T-cell (primary cell): Measurements from ENCODE around the gene NOPCHAP1. TPM values are rescaled to one million over a fixed set of nuclear protein-coding genes. Genes with fewer than 3 reads are reported as not detected.
A peak's percentile ranks its signal among the peaks of the same experiment; 100 is the strongest.

Experiments
- ATAC-seq, 4 experiments: fragments of 200-7000 bp in 3 of 4; fragments of 150-1000 bp in 1 of 4; cut with Tn5 transposase; replicated peaks in 1 of 4; 1 replicate in 3 of 4; 2 replicates in 1 of 4; pipeline ENCODE4 v1.10.0; 2021; ENCODE audit warnings: moderate library complexity in 3 of 4, mild to moderate bottlenecking in 2 of 4, moderate number of reproducible peaks in 1 of 4
- CTCF ChIA-PET, 2 donors: fragments of 300-600 bp; sonication (Branson Sonifier 250); formaldehyde crosslinking; loops; one replicate each; lab custom pipeline; 2022; ENCODE audit warnings: antibody characterized with exemption in 2 of 2; lab: Charles Lee
- POLR2A ChIA-PET, 2 donors: fragments of 300-600 bp; sonication (Branson Sonifier 250); formaldehyde crosslinking; loops; one replicate each; lab custom pipeline; 2022; ENCODE audit warnings: antibody characterized with exemption in 2 of 2; lab: Charles Lee
- DNase-seq, 35 experiments: peaks; one replicate each; pipeline versions ENCODE4 v3.0.0 to v3.0.0-alpha.2; 2013 to 2023
- H3K27ac ChIP-seq: one replicate; pipeline ENCODE4 v1.5.1; 2013; ENCODE audit warnings: low read length
- H3K27me3 ChIP-seq, 2 experiments: replicated peaks in 1 of 2; 1 replicate in 1 of 2; 2 replicates in 1 of 2; pipeline versions ENCODE4 v1.6.1 to v1.7.0; 2013; ENCODE audit warnings: low read length in 1 of 2, mixed read lengths in 1 of 2; ENCODE audit not compliant: control insufficient read depth in 2 of 2, insufficient read depth in 2 of 2; ENCODE audit errors: extremely low read depth in 1 of 2
- H3K36me3 ChIP-seq, 2 donors: 1 replicate in 1 of 2; 2 replicates in 1 of 2; pipeline versions ENCODE4 v1.6.1 to v1.7.0; 2013; ENCODE audit warnings: low read length in 1 of 2; ENCODE audit not compliant: control insufficient read depth in 2 of 2, insufficient read depth in 1 of 2; ENCODE audit errors: extremely low read depth in 1 of 2
- H3K4me1 ChIP-seq, 2 experiments: 1 replicate in 1 of 2; 2 replicates in 1 of 2; pipeline versions ENCODE4 v1.6.1 to v1.7.0; 2013; ENCODE audit warnings: low read length in 2 of 2, mixed read lengths in 1 of 2; ENCODE audit not compliant: insufficient read depth in 2 of 2, control insufficient read depth in 1 of 2; ENCODE audit errors: extremely low read depth in 1 of 2
- H3K4me3 ChIP-seq, 2 donors: 1 replicate in 1 of 2; 2 replicates in 1 of 2; pipeline versions ENCODE4 v1.5.1 to v1.7.0; 2013; ENCODE audit warnings: mild to moderate bottlenecking in 2 of 2, low read length in 1 of 2, moderate library complexity in 1 of 2; ENCODE audit not compliant: control insufficient read depth in 1 of 2; ENCODE audit errors: extremely low read depth in 1 of 2
- H3K9me3 ChIP-seq: 2 replicates; pipeline ENCODE4 v1.7.0; 2013
- H3K27ac Mint-ChIP-seq, 2 donors: one replicate each; pipeline ENCODE4 v1.8.0; 2020 to 2021; ENCODE audit warnings: mild to moderate bottlenecking in 2 of 2, mixed read lengths in 2 of 2
- H3K27me3 Mint-ChIP-seq, 2 donors: one replicate each; pipeline ENCODE4 v1.8.0; 2021 to 2022; ENCODE audit warnings: mixed read lengths in 2 of 2
- H3K36me3 Mint-ChIP-seq: one replicate; pipeline ENCODE4 v1.8.0; 2021; ENCODE audit warnings: mixed read lengths
- H3K4me1 Mint-ChIP-seq, 3 donors: one replicate each; pipeline ENCODE4 v1.8.0; 2020 to 2022; ENCODE audit warnings: mixed read lengths in 3 of 3, mild to moderate bottlenecking in 1 of 3
- H3K4me3 Mint-ChIP-seq, 3 donors: one replicate each; pipeline ENCODE4 v1.8.0; 2020 to 2022; ENCODE audit warnings: mild to moderate bottlenecking in 3 of 3, mixed read lengths in 3 of 3, moderate library complexity in 3 of 3
- H3K9me3 Mint-ChIP-seq, 3 donors: one replicate each; pipeline ENCODE4 v1.8.0; 2020 to 2022; ENCODE audit warnings: mixed read lengths in 3 of 3
- WGBS: methylation state at CpG from one replicate; pipeline ENCODE4 v1.1.5; 2013; ENCODE audit warnings: missing lambda C conversion rate; ENCODE audit not compliant: insufficient coverage; 5-methylcytosine and 5-hydroxymethylcytosine counted together
- total RNA-seq, 35 experiments: library from RNA in 6 of 35; stranded (reverse) in 6 of 35; fragments of 120-200 nt in 1 of 35; gene quantifications; one replicate each; pipeline versions ENCODE4 v1.2.1 to v1.2.4 and lab custom pipeline; 2013 to 2026

The NOPCHAP1 gene
- total RNA-seq, 5 donors from 2014 or later (not counting 1 experiment from before 2014, with no cell fraction given): 11.4 to 15.5 (median 14.9) TPM

DNA sequence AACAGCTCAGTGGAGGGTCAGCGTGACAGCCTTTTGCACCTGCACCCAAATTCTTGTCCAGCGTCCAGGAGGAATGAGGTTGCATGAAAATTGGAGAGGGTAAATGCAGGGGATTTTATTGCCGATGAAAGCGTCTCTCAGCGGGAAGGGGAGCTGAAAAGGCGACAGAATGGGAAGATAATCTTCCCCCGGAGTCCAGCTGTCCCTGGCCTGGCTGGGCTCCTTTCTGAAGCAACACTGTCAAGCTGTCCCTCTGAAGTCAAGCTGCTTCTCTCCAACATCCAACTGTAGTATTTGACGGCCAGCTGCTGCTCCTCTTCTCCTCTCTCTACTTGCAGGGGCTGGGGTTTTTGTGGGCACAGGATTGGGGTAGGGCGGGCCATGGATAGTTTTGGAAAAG lies 32.7 kb downstream of the NOPCHAP1 start:
- H3K4me3 Mint-ChIP-seq: no peak overlapping the region
- ATAC-seq (no peak), DNase-seq (no peak)
- no peaks in the 10 kb centered on the region for H3K36me3 ChIP-seq
- H3K27me3 Mint-ChIP-seq: no peaks in the 10 kb centered on the region
- H3K4me1 Mint-ChIP-seq: no peaks in the 10 kb centered on the region
- H3K9me3 Mint-ChIP-seq: no peaks in the 10 kb centered on the region
- H3K27ac ChIP-seq: no peak overlapping the region
- H3K4me3 ChIP-seq: no peak overlapping the region
- ChIA-PET CTCF (no interaction called here), POLR2A (no interaction called here)
- WGBS: 99% methylated on average over 7 of the region's 9 CpGs
- no peaks in the 10 kb centered on the region for H3K27me3 ChIP-seq
- no peak overlapping the region for H3K27ac Mint-ChIP-seq
- H3K4me1 ChIP-seq: no peaks in the 10 kb centered on the region
- H3K36me3 Mint-ChIP-seq: peaks cover 30% of the 10 kb centered on the region
- H3K9me3 ChIP-seq: no peaks in the 10 kb centered on the region

DNA sequence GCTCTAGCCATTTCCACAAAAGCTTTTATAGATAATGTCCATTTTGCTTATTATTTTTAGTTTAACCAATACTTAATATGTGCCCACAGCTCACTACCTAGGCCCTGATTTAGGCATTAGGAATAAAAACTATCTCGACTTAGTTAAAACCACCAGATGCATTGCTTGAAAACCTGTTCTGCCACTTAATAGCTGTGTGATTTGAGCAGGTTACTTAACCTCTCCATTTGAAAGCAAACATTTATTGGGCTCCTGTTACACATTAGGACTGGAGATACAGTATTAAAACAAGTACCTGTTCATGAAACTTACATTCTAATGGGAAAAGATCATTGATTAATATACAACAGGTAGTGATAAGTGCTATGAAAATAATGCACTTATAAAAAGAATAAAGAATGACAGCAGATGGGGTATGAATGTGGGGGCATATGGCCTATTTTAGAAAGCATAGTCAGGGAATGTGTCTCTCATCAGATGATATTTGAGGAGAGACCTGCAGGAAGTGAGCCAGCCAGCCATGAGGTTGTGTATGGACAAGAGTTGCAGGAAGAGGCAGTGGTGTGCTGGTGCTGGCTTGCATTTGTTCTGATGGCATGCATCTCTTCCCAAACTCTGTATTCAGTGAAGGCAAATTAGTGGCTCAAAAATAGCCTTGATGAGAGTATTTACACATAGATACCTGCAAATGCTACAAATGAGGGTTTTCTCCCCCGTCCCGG lies 34.3 kb downstream of the NOPCHAP1 start:
- Histone ChIP-seq H3K27me3 (no peaks in the 10 kb centered on the region), H3K9me3 (no peaks in the 10 kb centered on the region), H3K27ac (no peak overlapping the region), H3K4me3 (no peak overlapping the region), H3K4me1 (no peaks in the 10 kb centered on the region), H3K36me3 (no peaks in the 10 kb centered on the region)
- whole genome bisulfite sequencing: no CpG with 5 or more reads among the region's 3 CpGs
- ATAC-seq (no peak), DNase-seq (no peak)
- Mint-ChIP-seq H3K4me3 (no peak overlapping the region), H3K36me3 (peaks cover 21% of the 10 kb centered on the region), H3K9me3 (no peaks in the 10 kb centered on the region), H3K27me3 (no peaks in the 10 kb centered on the region), H3K4me1 (no peaks in the 10 kb centered on the region), H3K27ac (no peak overlapping the region)
- CTCF ChIA-PET: no interaction called here
- POLR2A ChIA-PET: no interaction called here

DNA sequence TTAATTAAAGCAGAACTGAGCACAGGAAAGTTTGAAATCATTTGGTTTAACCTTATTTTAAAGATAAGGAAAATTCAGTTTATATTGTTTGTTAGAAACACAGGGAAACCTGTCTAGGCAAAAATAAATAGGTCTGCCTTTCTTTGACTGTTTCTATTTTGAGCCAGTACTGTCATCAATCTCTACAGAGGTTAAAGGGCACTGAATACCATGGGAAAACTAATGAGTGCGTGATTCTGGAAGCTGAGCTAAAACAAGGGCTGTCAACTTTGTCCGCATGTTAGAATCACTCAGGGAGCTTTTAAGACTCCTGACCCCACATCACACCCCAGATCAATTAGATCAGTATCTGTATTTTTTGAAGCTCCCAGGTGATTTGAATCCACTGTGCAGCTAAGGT lies 38.8 kb downstream of the NOPCHAP1 start:
- no peaks in the 10 kb centered on the region for H3K27me3 ChIP-seq
- Mint-ChIP-seq H3K9me3 (no peaks in the 10 kb centered on the region), H3K27ac (no peak overlapping the region), H3K4me1 (no peaks in the 10 kb centered on the region), H3K27me3 (no peaks in the 10 kb centered on the region), H3K36me3 (peaks cover 7% of the 10 kb centered on the region), H3K4me3 (no peak overlapping the region)
- no peak overlapping the region for H3K27ac ChIP-seq
- H3K9me3 ChIP-seq: no peaks in the 10 kb centered on the region
- DNase-seq (no peak), ATAC-seq (no peak)
- H3K4me1 ChIP-seq: no peaks in the 10 kb centered on the region
- WGBS: 100% methylated on average over 1 of the region's 2 CpGs
- H3K4me3 ChIP-seq: no peak overlapping the region
- POLR2A ChIA-PET: interaction anchor here in 1 of 2 donors (0.5 to 0.6 kb wide), 2 partner anchors 9 to 683 kb away, joined by 3 to 5 read pairs; no protein-coding TSS in a partner anchor
- CTCF ChIA-PET: interaction anchor here in 1 of 2 donors (1.1 kb wide), 1 partner anchor 31 kb away, joined by 3 read pairs; no protein-coding TSS in a partner anchor
- H3K36me3 ChIP-seq: no peaks in the 10 kb centered on the region

DNA sequence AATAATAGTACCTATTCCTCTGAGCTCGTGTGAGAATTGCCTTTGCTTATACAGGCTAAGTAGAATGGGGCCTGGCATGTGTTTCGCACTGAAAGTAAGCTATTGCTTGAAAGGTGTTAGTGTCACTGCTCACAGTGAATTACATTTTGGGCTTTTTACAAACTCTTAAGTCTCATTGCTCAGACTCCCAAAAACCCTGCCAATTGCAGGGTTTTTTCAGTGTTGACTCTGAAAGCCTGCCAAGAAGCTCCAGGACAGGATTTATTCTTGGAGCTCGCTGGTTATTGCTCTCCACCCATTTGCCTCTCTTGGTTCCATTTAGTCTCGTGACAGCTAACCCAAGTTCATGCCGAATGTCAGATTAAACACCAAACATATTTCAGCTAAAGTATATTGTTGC lies 39.8 kb downstream of the NOPCHAP1 start:
- WGBS: 92% methylated on average over 2 of the region's 5 CpGs
- DNase-seq (no peak), ATAC-seq (no peak)
- no peaks in the 10 kb centered on the region for H3K4me1 ChIP-seq
- no peaks in the 10 kb centered on the region for H3K27me3 ChIP-seq
- no peak overlapping the region for H3K4me3 Mint-ChIP-seq
- no peaks in the 10 kb centered on the region for H3K36me3 ChIP-seq
- no peaks in the 10 kb centered on the region for H3K9me3 Mint-ChIP-seq
- no peak overlapping the region for H3K27ac Mint-ChIP-seq
- H3K4me1 Mint-ChIP-seq: peaks cover 2% of the 10 kb centered on the region in 3 donors
- H3K27me3 Mint-ChIP-seq: no peaks in the 10 kb centered on the region
- ChIA-PET POLR2A (no interaction called here), CTCF (interaction anchor here in 1 of 2 donors (1.1 kb wide), 1 partner anchor 30 kb away, joined by 3 read pairs; no protein-coding TSS in a partner anchor)
- no peak overlapping the region for H3K27ac ChIP-seq
- H3K36me3 Mint-ChIP-seq: peaks cover 5% of the 10 kb centered on the region
- H3K9me3 ChIP-seq: no peaks in the 10 kb centered on the region
- H3K4me3 ChIP-seq: no peak overlapping the region

DNA sequence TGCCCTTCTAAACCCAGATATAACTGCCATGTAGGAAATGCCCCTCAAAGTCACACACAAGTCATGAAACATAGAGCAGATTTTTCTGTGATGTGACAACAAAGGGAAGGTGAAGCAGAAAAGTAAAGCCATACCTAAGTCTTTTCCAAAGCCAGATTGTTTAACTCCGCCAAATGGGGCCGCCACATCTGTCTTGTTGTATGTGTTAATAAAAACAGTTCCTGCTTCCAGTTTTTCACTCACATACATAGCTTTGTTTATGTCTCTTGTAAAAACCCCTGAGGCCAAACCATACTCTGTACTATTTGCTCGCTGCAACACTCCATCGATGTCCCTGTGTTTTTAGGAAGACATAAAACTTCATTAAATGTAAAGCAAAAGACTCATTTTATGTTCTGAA lies 40.3 kb downstream of the NOPCHAP1 start:
- H3K27ac ChIP-seq: no peak overlapping the region
- Mint-ChIP-seq H3K27ac (no peak overlapping the region), H3K9me3 (no peaks in the 10 kb centered on the region), H3K4me1 (peaks cover 7% of the 10 kb centered on the region in 3 donors), H3K4me3 (no peak overlapping the region), H3K27me3 (no peaks in the 10 kb centered on the region), H3K36me3 (peaks cover 3% of the 10 kb centered on the region)
- ATAC-seq (no peak), DNase-seq (no peak)
- no CpG with 5 or more reads among the region's 4 CpGs for WGBS
- no peaks in the 10 kb centered on the region for H3K27me3 ChIP-seq
- CTCF ChIA-PET: no interaction called here
- no peak overlapping the region for H3K4me3 ChIP-seq
- POLR2A ChIA-PET: no interaction called here
- H3K9me3 ChIP-seq: no peaks in the 10 kb centered on the region
- H3K4me1 ChIP-seq: no peaks in the 10 kb centered on the region
- no peaks in the 10 kb centered on the region for H3K36me3 ChIP-seq

DNA sequence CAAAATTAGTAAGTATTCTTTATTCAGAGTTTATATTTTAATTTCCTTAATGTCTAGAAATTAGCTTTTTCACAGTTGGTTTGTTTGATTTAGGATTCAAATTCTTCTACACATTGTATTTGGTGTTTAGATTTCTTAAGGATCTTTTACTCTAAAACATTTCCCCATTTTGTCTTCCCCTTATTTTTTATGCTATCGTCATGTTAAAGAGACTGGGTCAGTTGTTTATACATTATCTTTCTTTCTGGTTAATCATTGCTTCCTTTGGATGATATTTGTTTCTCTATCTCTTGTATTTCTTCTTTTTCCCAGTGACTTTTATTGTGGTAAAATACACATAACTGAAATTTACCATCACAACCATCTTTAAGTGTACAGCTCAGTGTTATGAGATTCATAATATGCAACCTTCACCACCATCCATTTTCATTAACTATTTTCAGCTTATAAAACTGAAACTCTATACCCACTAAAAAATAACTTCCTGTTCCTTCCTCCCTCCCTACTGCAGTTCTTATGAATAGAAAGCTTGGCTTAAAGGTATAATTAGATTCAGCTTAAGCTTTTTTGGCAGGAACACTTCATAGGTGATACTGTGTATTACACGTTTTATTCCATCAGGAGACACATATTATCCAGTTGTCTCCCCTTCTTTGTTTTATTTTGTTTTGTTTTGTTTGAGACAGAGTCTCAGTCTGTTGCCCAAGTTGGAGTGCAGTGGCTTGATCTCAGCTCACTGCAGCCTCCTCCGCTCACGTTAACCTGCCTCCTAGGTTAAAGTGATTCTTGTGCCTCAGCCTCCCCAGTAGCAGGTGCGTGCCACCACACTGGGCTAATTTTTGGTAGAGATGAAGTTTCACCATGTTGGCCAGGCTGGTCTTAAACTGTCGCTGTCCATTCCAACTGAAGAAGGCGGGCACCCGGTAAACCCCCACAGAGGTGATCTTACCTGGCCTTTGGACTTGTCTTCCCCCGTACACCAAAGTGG lies 45.0 kb downstream of the NOPCHAP1 start:
- no peak overlapping the region for H3K4me3 Mint-ChIP-seq
- H3K27ac Mint-ChIP-seq: peak overlapping the region; percentile 13 to 30
- no peak overlapping the region for H3K4me3 ChIP-seq

More for the DNA sequence above, 45.0 kb downstream of the NOPCHAP1 start:
- ATAC-seq (peak in 2 of 4 experiments; percentile 26 to 30), DNase-seq (no peak)
- Histone ChIP-seq H3K27me3 (no peaks in the 10 kb centered on the region), H3K36me3 (no peaks in the 10 kb centered on the region), H3K4me1 (no peaks in the 10 kb centered on the region), H3K9me3 (no peaks in the 10 kb centered on the region), H3K27ac (no peak overlapping the region)
- Mint-ChIP-seq H3K27me3 (no peaks in the 10 kb centered on the region), H3K36me3 (peaks cover 3% of the 10 kb centered on the region), H3K4me1 (peaks cover 12 to 26% (median 24%) of the 10 kb centered on the region in 3 donors), H3K9me3 (no peaks in the 10 kb centered on the region)
- WGBS: 97% methylated on average over 5 of the region's 9 CpGs
- CTCF ChIA-PET: interaction anchor here in 1 of 2 donors (1.7 kb wide), 1 partner anchor 72 kb away, joined by 5 read pairs; no protein-coding TSS in a partner anchor
- POLR2A ChIA-PET: interaction anchor here in 1 of 2 donors (0.6 kb wide), 1 partner anchor 167 kb away, joined by 3 read pairs; no protein-coding TSS in a partner anchor
